HEK293T (cell line): ENCODE results near the gene POFUT2.

Source experiments
- ARNT ChIP-seq: fragments of 450-650 bp; IDR thresholded peaks from 2 replicates; pipeline ENCODE4 v1.6.1; 2017; ENCODE audit warnings: mild to moderate bottlenecking
- SP1 ChIP-seq: fragments of 450-650 bp; IDR thresholded peaks from 2 replicates; pipeline ENCODE4 v1.6.1; 2017

GRCh38 chr21:45331531-45332147 lies 43.9 kb upstream of the POFUT2 start:
- TF ChIP-seq SP1 (no peak), ARNT (no peak)
